SK-N-SH (cell line): ENCODE results near the gene LAMP5. TPM values are rescaled to one million over a fixed set of nuclear protein-coding genes. Genes with fewer than 3 reads are reported as not detected.

ENCODE experiments used
- CTCF ChIA-PET: fragments of 300-600, 350-600 bp; formaldehyde crosslinking; extraction: SDS; loops from one replicate; lab custom pipeline; 2021; lab: Yijun Ruan, JAX
- POLR2A ChIA-PET: fragments of 350-600 bp; sonication (Branson Sonifier 250); formaldehyde crosslinking; extraction: SDS; loops from one replicate; lab custom pipeline; 2020; ENCODE audit warnings: antibody characterized with exemption, inconsistent platforms; lab: Yijun Ruan, JAX
- DNase-seq: peaks from one replicate; pipeline ENCODE4 v3.0.0; 2012
- H2AFZ ChIP-seq: fragments of 200-600 bp; sonication (generic); 2 replicates; pipeline ENCODE4 v1.8.1; 2016; ENCODE audit warnings: antibody characterized with exemption, mild to moderate bottlenecking, low read depth
- H3F3A ChIP-seq: fragments of 200-600 bp; sonication (generic); replicated peaks from 2 replicates; pipeline ENCODE3; 2016; ENCODE audit warnings: antibody characterized with exemption, mild to moderate bottlenecking; ENCODE audit not compliant: insufficient read depth
- H3K27ac ChIP-seq, 2 experiments: fragments of 200-500 bp in 1 of 2; fragments of 200-600 bp in 1 of 2; sonication (Bioruptor generic) in 1 of 2; sonication (generic), shearing (Covaris generic) in 1 of 2; 2 replicates each; pipeline versions ENCODE4 v1.5.1 to v1.6.1; 2014 to 2016; ENCODE audit warnings: low read depth in 2 of 2, inconsistent platforms in 1 of 2, low read length in 1 of 2, mild to moderate bottlenecking in 1 of 2, mixed read lengths in 1 of 2
- H3K27me3 ChIP-seq: fragments of 200-600 bp; sonication (generic), shearing (Covaris generic); 2 replicates; pipeline ENCODE4 v1.6.1; 2016; ENCODE audit warnings: mixed run types; ENCODE audit not compliant: insufficient read depth
- H3K36me3 ChIP-seq, 2 experiments: fragments of 200-500 bp in 1 of 2; fragments of 200-600 bp in 1 of 2; sonication (Bioruptor generic) in 1 of 2; sonication (generic) in 1 of 2; replicated peaks in 1 of 2; 2 replicates each; pipeline versions ENCODE3 to v1.5.1; 2014 to 2016; ENCODE audit warnings: low read length in 1 of 2, mild to moderate bottlenecking in 1 of 2; ENCODE audit not compliant: insufficient read depth in 2 of 2, control insufficient read depth in 1 of 2
- H3K4me1 ChIP-seq, 2 experiments: fragments of 200-500 bp in 1 of 2; fragments of 200-600 bp in 1 of 2; sonication (Bioruptor generic) in 1 of 2; sonication (generic), shearing (Covaris generic) in 1 of 2; 2 replicates each; pipeline versions ENCODE4 v1.5.1 to v1.6.1; 2014 to 2016; ENCODE audit warnings: low read depth in 1 of 2, low read length in 1 of 2, mixed run types in 1 of 2; ENCODE audit not compliant: insufficient read depth in 2 of 2, control insufficient read depth in 1 of 2
- H3K4me2 ChIP-seq: fragments of 200-600 bp; sonication (generic), shearing (Covaris generic); 2 replicates; pipeline ENCODE4 v1.6.1; 2017; ENCODE audit warnings: mixed run types
- H3K4me3 ChIP-seq, 2 experiments: fragments of 200-500 bp in 1 of 2; fragments of 200-600 bp in 1 of 2; sonication (Bioruptor generic) in 1 of 2; sonication (generic), shearing (Covaris generic) in 1 of 2; 2 replicates each; pipeline versions ENCODE4 v1.5.1 to v1.8.1; 2014 to 2016; ENCODE audit warnings: low read depth in 2 of 2, inconsistent platforms in 1 of 2, low read length in 1 of 2, mild to moderate bottlenecking in 1 of 2, mixed read lengths in 1 of 2, moderate library complexity in 1 of 2
- H3K79me2 ChIP-seq: fragments of 200-600 bp; sonication (generic); 2 replicates; pipeline ENCODE4 v1.8.1; 2017; ENCODE audit warnings: mild to moderate bottlenecking; ENCODE audit not compliant: insufficient read depth
- H3K9ac ChIP-seq: fragments of 200-600 bp; sonication (generic); 2 replicates; pipeline ENCODE4 v1.6.1; 2017; ENCODE audit warnings: mixed run types
- H3K9me2 ChIP-seq: fragments of 200-600 bp; sonication (generic); 2 replicates; pipeline ENCODE4 v1.6.1; 2017; ENCODE audit warnings: mixed run types
- H3K9me3 ChIP-seq: fragments of 200-600 bp; sonication (generic); 2 replicates; pipeline ENCODE4 v1.6.1; 2017; ENCODE audit warnings: mixed run types, mild to moderate bottlenecking, moderate library complexity
- H4K20me1 ChIP-seq: fragments of 200-600 bp; sonication (generic); 2 replicates; pipeline ENCODE4 v1.6.1; 2017; ENCODE audit warnings: mild to moderate bottlenecking, mixed run types; ENCODE audit not compliant: insufficient read depth
- CHD2 ChIP-seq: fragments of 150-350 bp; IDR thresholded peaks from 2 replicates; pipeline ENCODE4 v1.6.1; 2018; ENCODE audit warnings: low read length; ENCODE audit not compliant: partially characterized antibody
- ELF1 ChIP-seq: IDR thresholded peaks from 2 replicates; pipeline ENCODE4 v1.4.0; 2012
- EZH2phosphoT487 ChIP-seq: fragments of 200-600 bp; sonication (generic); IDR thresholded peaks from 2 replicates; pipeline ENCODE4 v1.6.1; 2017; ENCODE audit warnings: low read depth, mixed run types, mild to moderate bottlenecking, antibody characterized with exemption, moderate library complexity, borderline replicate concordance
- FOSL2 ChIP-seq: IDR thresholded peaks from 2 replicates; pipeline ENCODE4 v1.4.0; 2012; ENCODE audit warnings: low read depth, mild to moderate bottlenecking, moderate library complexity, borderline replicate concordance
- FOXJ3 ChIP-seq: sonication (generic); formaldehyde crosslinking; IDR thresholded peaks from 2 replicates; pipeline ENCODE4 v1.5.1; 2020; ENCODE audit warnings: mild to moderate bottlenecking, missing genetic modification reagents
- GABPA ChIP-seq: IDR thresholded peaks from 2 replicates; pipeline ENCODE4 v1.4.0; 2012; ENCODE audit warnings: low read depth, mild to moderate bottlenecking
- JUND ChIP-seq: IDR thresholded peaks from 2 replicates; pipeline ENCODE4 v1.4.0; 2012
- MAX ChIP-seq: IDR thresholded peaks from 2 replicates; pipeline ENCODE4 v1.4.0; 2012; ENCODE audit warnings: low read depth
- NFIC ChIP-seq: IDR thresholded peaks from 2 replicates; pipeline ENCODE4 v1.4.0; 2012; ENCODE audit warnings: borderline replicate concordance
- NRF1 ChIP-seq: IDR thresholded peaks from 2 replicates; pipeline ENCODE4 v1.6.1; 2012; ENCODE audit warnings: low read depth, mild to moderate bottlenecking, low read length
- POLR2AphosphoS5 ChIP-seq: IDR thresholded peaks from 2 replicates; pipeline ENCODE4 v1.6.1; 2012; ENCODE audit warnings: low read depth, low read length
- RAD21 ChIP-seq: IDR thresholded peaks from 2 replicates; pipeline ENCODE4 v1.6.1; 2012; ENCODE audit warnings: mild to moderate bottlenecking, low read length
- RCOR1 ChIP-seq: fragments of 150-350 bp; IDR thresholded peaks from 2 replicates; pipeline ENCODE4 v1.6.1; 2017; ENCODE audit warnings: antibody characterized with exemption, low read length
- RXRA ChIP-seq: IDR thresholded peaks from 2 replicates; pipeline ENCODE4 v1.4.0; 2012; ENCODE audit warnings: low read depth, mild to moderate bottlenecking, borderline replicate concordance
- TCF12 ChIP-seq: IDR thresholded peaks from 2 replicates; pipeline ENCODE4 v1.4.0; 2012
- TEAD4 ChIP-seq: IDR thresholded peaks from 2 replicates; pipeline ENCODE4 v1.4.0; 2012; ENCODE audit warnings: mild to moderate bottlenecking, borderline replicate concordance; ENCODE audit not compliant: insufficient read depth
- USF1 ChIP-seq: IDR thresholded peaks from 2 replicates; pipeline ENCODE4 v1.4.0; 2012; ENCODE audit warnings: low read depth, borderline replicate concordance
- YY1 ChIP-seq: IDR thresholded peaks from 2 replicates; pipeline ENCODE4 v1.4.0; 2012; ENCODE audit warnings: low read depth, mild to moderate bottlenecking
- WGBS: methylation state at CpG from one replicate; pipeline ENCODE4 v1.1.6; 2017; ENCODE audit warnings: low lambda C conversion rate; 5-methylcytosine and 5-hydroxymethylcytosine counted together
- polyA plus RNA-seq, 3 experiments: library from polyadenylated mRNA; depleted of rRNA; stranded (reverse); fragments of >200 nt; gene quantifications; 2 replicates each; pipeline ENCODE4 v1.2.3, GENCODE V29; 2012
- TF ChIP-seq, protein P1 (sequence below): IDR thresholded peaks from 2 replicates; pipeline ENCODE4 v1.4.0; 2012; ENCODE audit warnings: low read depth, borderline replicate concordance
- TF ChIP-seq, protein P2 (sequence below): IDR thresholded peaks from 2 replicates; pipeline ENCODE4; 2012

LAMP5 gene
- polyA plus RNA-seq, 1 of the 3 experiments (the other 2 are of a cell fraction), result 4.8 TPM

DNA sequence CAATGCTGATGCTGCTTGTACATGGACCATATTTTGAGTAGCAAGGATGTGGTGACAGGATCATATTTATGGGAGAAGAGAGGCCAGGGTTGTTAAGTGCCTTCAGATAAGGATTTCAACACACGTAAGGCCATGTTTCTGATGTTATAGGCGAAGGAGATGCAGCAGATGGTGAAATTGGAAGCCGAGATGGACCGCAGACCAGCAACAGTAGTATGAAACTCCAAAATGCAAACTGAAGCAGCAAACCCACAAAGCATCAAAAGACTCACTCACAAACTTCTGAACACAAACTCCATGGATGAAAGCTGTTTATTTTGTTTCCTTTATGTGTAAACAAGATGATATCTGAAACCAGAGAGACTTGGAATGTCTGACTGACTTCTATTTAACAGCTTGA, 35.6 kb upstream of the LAMP5 start (continued):
- TF ChIP-seq, protein P1, sequence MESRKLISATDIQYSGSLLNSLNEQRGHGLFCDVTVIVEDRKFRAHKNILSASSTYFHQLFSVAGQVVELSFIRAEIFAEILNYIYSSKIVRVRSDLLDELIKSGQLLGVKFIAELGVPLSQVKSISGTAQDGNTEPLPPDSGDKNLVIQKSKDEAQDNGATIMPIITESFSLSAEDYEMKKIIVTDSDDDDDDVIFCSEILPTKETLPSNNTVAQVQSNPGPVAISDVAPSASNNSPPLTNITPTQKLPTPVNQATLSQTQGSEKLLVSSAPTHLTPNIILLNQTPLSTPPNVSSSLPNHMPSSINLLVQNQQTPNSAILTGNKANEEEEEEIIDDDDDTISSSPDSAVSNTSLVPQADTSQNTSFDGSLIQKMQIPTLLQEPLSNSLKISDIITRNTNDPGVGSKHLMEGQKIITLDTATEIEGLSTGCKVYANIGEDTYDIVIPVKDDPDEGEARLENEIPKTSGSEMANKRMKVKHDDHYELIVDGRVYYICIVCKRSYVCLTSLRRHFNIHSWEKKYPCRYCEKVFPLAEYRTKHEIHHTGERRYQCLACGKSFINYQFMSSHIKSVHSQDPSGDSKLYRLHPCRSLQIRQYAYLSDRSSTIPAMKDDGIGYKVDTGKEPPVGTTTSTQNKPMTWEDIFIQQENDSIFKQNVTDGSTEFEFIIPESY, result no peak
- TF ChIP-seq JUND, result no peak
- TF ChIP-seq, protein P2, sequence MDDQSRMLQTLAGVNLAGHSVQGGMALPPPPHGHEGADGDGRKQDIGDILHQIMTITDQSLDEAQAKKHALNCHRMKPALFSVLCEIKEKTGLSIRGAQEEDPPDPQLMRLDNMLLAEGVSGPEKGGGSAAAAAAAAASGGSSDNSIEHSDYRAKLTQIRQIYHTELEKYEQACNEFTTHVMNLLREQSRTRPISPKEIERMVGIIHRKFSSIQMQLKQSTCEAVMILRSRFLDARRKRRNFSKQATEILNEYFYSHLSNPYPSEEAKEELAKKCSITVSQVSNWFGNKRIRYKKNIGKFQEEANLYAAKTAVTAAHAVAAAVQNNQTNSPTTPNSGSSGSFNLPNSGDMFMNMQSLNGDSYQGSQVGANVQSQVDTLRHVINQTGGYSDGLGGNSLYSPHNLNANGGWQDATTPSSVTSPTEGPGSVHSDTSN, result no peak
- no peak for TF ChIP-seq USF1

- no peak overlapping the region for H2AFZ ChIP-seq
- no peaks in the 10 kb centered on the region for H3K9me3 ChIP-seq
- H4K20me1 ChIP-seq, result no peaks in the 10 kb centered on the region
- H3K9ac ChIP-seq, result no peak overlapping the region
- no peaks in the 10 kb centered on the region for H3K9me2 ChIP-seq
- no peak overlapping the region for H3K4me2 ChIP-seq
- no peak overlapping the region for H3K27ac ChIP-seq
- DNase-seq, result no peak
- no peak overlapping the region for H3K4me3 ChIP-seq
- TF ChIP-seq TEAD4, result no peak
- TF ChIP-seq CHD2, result no peak
- TF ChIP-seq FOSL2, result no peak
- TF ChIP-seq FOXJ3 (CRISPR knock-in tag), result no peak
- TF ChIP-seq TCF12, result no peak
- no peak for TF ChIP-seq MAX
- no peak for TF ChIP-seq RXRA
- TF ChIP-seq JUND, result no peak
- TF ChIP-seq RCOR1, result no peak
- H3K27me3 ChIP-seq, result no peaks in the 10 kb centered on the region
- H3K79me2 ChIP-seq, result no peaks in the 10 kb centered on the region
- CTCF ChIA-PET, result no interaction called here
- H3K4me1 ChIP-seq, result peaks cover 5 to 15% of the 10 kb centered on the region in 2 experiments; a peak in 3 of 4 replicates
- POLR2A ChIA-PET, result no interaction called here
- peaks cover 18% of the 10 kb centered on the region for H3F3A ChIP-seq
- 78% methylated on average over 4 of the region's 4 CpGs for WGBS
- H3K36me3 ChIP-seq, result peaks cover 3 to 9% of the 10 kb centered on the region in 2 experiments
Measured at GRCh38 chr20:9480066-9480465, 34.3 kb upstream of the LAMP5 start.

DNA sequence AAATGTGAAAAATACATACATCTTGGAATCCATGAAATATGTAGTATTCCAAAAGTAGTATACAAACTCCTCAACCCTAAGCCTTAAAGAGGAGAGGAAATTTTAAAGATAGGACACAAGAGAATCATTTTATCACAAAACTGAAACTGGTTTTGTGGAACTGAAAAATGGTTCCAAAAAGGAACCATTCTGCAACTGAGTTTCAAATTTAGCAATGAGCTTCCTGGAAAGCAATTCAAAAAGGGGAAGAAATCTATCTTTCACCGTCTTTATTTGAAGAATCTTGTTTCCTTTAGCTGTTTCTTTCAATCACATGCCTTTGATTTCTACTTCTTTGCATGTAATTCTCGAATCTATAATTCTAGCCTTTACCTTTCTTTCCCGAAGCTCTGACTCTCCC, 32.2 kb upstream of the LAMP5 start:
- ChIA-PET POLR2A (no interaction called here), CTCF (interaction anchor here (0.9 kb wide), 1 partner anchor 21 kb away, joined by 3 read pairs; no protein-coding TSS in a partner anchor)
- H3K9me3 ChIP-seq, result no peaks in the 10 kb centered on the region
- TF ChIP-seq ELF1 (no peak), USF1 (no peak), FOSL2 (no peak), RAD21 (no peak), CHD2 (no peak), TEAD4 (no peak), GABPA (no peak), NRF1 (no peak), EZH2phosphoT487 (no peak), NFIC (no peak), RCOR1 (no peak), POLR2AphosphoS5 (no peak), YY1 (no peak)
- TF ChIP-seq, protein P1, result no peak
- H3K9me2 ChIP-seq, result no peaks in the 10 kb centered on the region
- H3K9ac ChIP-seq, result no peak overlapping the region
- peak overlapping the region; percentile 34 to 76; a peak in 2 of 4 replicates for H3K27ac ChIP-seq
- H3K36me3 ChIP-seq, result peaks cover 3 to 5% of the 10 kb centered on the region in 2 experiments
- H3K4me2 ChIP-seq, result peak overlapping the region; percentile 41; the same call in 1 of the 2 replicates
- H3F3A ChIP-seq, result peaks cover 12% of the 10 kb centered on the region
- no peaks in the 10 kb centered on the region for H4K20me1 ChIP-seq
- no peaks in the 10 kb centered on the region for H3K79me2 ChIP-seq
- no peak for DNase-seq
- WGBS, result 87% methylated on average over 3 of the region's 3 CpGs
- H3K27me3 ChIP-seq, result no peaks in the 10 kb centered on the region
- H3K4me1 ChIP-seq, result peaks cover 0 to 9% of the 10 kb centered on the region in 2 experiments; a peak in 3 of 4 replicates
- H2AFZ ChIP-seq, result no peak overlapping the region
- H3K4me3 ChIP-seq, result no peak overlapping the region
